HG03175 (cell line): ENCODE results near the gene CLEC9A.
"Not testable (repeated sequence)": the region's sequence is repeated elsewhere in the genome, so short reads cannot be mapped to it uniquely, and the experiment has no call there.

Source experiments
- ATAC-seq: cut with Tn5 transposase; IDR thresholded peaks from one replicate; pipeline ENCODE4 v1.9.1; 2021; ENCODE audit warnings: mild to moderate bottlenecking, moderate library complexity; ENCODE audit not compliant: unreplicated experiment

The CLEC9A gene

GRCh38 chr12:10030446-10030845 is at the start of gene CLEC9A:
TSS of gene CLEC9A (plus strand) at chr12:10030682. CDS start at chr12:10052688, 22,006 bp downstream.
- no peak for ATAC-seq

- ATAC-seq = no peak
Observed at GRCh38 chr12:9991876-9992275, 38.6 kb upstream of the CLEC9A start.

GRCh38 chr12:9992296-9992695 is 38.2 kb upstream of the CLEC9A start:
- no peak for ATAC-seq

- no peak for ATAC-seq
Observed at GRCh38 chr12:9999016-9999415, 31.5 kb upstream of the CLEC9A start, which contains the start of gene CLEC1B. TSS of gene CLEC1B (minus strand) at chr12:9999121. CDS start at chr12:9999100, 21 bp downstream.

GRCh38 chr12:10001171-10001776 is 29.2 kb upstream of the CLEC9A start:
- no peak for ATAC-seq

GRCh38 chr12:10012630-10013330 is 17.7 kb upstream of the CLEC9A start:
- ATAC-seq = no peak

- no peak for ATAC-seq
Observed at GRCh38 chr12:10015450-10015849, 15.0 kb upstream of the CLEC9A start.

GRCh38 chr12:10016881-10017280 is 13.6 kb upstream of the CLEC9A start:
- no peak for ATAC-seq

GRCh38 chr12:10018386-10018785 is 12.1 kb upstream of the CLEC9A start:
- ATAC-seq = no peak

- no peak for ATAC-seq
Observed at GRCh38 chr12:10021342-10021741, 9.1 kb upstream of the CLEC9A start.

GRCh38 chr12:10025236-10025635 is 5.2 kb upstream of the CLEC9A start:
- no peak for ATAC-seq

GRCh38 chr12:10026666-10027065 is 3.8 kb upstream of the CLEC9A start:
- not testable (repeated sequence) for ATAC-seq

GRCh38 chr12:10027311-10027710 is 3.2 kb upstream of the CLEC9A start:
- ATAC-seq = no peak

GRCh38 chr12:10027721-10028120 is 2.8 kb upstream of the CLEC9A start:
- ATAC-seq = no peak

- ATAC-seq = no peak
Observed at GRCh38 chr12:10031321-10031720, 839 bp downstream of the CLEC9A start.

- no peak for ATAC-seq
Observed at GRCh38 chr12:10031771-10032175, 1.3 kb downstream of the CLEC9A start.

- ATAC-seq = no peak
Observed at GRCh38 chr12:10033783-10034545, 3.5 kb downstream of the CLEC9A start.

- ATAC-seq = no peak
Observed at GRCh38 chr12:10042167-10042566, 11.7 kb downstream of the CLEC9A start.

GRCh38 chr12:10048526-10048925 is 18.0 kb downstream of the CLEC9A start:
- no peak for ATAC-seq

GRCh38 chr12:10052193-10052913 is 21.9 kb downstream of the CLEC9A start:
- ATAC-seq = no peak

GRCh38 chr12:10058387-10058786 is 27.9 kb downstream of the CLEC9A start:
- no peak for ATAC-seq
